GM19324 (cell line): ENCODE results near the gene UHRF1.

Experiments
- ATAC-seq: cut with Tn5 transposase; IDR thresholded peaks from one replicate; pipeline ENCODE4 v1.9.1; 2021; ENCODE audit warnings: mild to moderate bottlenecking, moderate library complexity; ENCODE audit not compliant: unreplicated experiment, low FRiP score

The UHRF1 gene

DNA sequence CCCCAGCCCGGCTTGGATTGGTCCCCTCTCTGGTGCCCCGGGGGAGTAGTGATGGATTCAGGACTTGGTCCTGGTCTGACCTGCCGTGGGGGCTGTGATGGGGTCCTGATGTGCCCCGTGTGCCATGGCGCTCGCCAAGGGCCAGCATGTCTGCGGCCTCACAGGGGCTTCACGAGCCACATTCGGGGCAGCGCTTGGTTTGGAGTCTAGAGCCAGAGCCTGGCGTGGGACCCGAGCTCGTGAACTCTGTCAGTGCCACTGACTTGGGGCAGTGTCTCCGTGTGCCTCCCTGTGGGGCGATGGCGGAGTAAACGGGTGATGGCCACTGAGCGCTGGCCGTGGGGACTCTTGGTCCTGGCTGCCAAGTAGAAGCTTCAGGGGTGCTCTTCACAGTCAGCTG lies 76.8 kb downstream of the UHRF1 start:
- ATAC-seq: no peak

DNA sequence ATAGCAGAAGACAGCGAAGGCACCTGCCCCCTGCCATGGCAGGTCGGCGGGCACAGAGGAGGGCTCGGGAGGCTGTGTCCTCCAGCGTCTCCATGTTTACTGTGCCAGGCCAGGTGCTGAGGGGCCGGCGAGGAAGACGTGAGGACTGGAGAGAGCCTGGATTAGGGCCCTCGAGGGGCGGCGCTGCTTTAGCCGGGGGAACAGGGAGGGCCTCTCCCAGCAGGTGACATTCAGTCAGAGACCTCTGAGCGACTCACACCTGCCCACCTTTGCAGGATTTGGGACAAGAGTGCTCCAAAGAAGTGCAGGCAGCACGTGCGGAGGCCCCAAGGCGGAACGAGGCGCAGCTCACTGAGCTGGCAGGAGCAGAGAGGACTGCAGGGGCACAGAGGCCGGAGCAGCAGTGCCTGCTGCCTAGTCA lies 77.2 kb downstream of the UHRF1 start:
- ATAC-seq: no peak

DNA sequence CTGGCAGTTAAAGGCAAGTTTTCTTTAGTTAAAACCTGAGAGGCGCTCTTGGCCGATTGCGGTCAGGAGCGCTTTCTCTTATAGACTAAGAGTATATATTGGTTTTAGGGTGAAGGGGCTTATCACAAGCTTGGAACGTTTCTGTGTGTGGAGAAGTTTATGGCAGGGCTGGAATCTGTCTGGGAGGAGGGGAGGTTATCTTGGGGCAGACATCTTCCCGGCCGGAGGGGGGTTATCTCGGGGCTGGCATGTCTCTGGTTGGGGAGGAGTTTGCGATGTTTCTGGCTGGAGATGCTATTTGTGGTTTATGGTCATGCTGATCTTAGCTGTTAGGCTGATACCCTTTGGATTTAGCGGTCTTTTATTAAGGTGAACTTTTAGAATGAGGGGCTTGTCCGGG lies 78.0 kb downstream of the UHRF1 start:
- no peak for ATAC-seq

DNA sequence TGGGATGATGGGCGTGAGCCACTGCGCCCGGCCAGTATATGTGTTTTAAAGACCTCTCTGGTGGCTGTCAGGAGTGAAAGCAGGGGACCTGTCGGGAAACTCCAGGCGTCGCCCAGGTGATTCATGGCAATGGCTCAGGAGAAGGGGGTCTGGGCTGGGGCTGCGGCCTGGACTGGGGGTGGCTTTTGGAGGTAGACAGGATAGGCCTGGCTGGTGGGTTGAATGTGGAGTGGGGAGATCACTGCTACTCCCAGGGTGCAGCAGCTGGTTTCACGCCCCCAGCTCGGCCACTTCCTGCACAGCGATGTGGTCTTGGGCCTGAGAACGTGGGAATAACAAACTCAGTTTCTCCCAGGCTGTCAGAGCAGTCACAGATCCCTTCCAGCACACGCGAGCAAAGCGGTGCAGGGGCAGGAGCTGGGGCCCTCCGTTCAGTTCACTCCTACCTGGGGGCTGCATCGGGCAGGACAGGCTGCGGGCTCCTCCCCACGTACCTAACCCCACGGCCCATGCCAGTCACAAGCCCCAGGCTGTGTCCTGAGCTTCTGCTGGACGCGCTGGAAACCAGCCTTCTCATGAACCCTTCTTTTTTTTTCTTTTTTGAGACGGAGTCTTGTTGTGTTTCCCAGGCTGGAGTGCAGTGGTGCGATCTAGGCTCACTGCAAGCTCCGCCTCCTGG lies 78.5 kb downstream of the UHRF1 start:
- ATAC-seq: no peak

DNA sequence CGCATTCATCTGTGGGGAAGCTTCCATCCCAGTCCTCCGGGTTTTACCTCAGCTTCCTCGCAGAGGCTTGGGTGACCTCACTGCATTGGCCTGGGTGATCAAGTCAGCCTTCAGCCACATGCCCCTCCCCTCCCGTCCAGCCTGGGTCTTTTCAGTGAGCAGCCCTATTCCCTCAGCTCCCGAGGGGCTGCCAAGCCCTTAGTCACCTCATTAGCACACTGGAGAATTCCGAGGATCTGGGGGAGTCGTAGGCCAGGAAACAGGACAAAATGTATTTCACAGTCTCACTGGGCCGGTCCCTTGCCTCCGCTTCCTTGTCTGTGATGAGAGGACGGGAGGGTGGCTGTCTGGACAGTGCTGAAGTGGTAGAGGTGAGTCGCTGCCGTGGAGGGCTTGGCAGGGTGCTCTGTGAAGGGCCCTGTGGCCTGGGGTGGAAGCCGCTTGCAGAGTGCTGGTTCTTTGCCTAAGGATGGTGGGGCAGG lies 79.5 kb downstream of the UHRF1 start:
- ATAC-seq: no peak

DNA sequence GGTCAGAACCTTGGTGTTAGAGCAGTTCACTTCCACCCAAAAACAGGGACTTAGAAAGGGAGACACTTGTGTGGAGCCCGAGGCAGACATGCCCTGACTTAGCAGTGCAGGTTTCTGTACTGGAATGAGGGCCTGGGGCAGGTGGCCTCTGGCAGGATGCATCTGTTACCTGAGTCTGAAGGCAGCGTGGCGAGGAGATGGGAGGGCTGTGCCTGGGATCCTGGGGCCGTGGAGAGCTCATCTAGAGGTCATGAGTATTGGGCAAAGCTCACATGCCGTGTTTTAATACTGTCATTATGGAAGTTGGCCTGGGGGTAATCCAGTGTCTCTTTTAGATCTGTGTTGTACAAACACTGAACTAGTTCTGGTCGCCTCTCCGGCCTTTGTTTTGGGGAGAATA lies 81.0 kb downstream of the UHRF1 start:
- ATAC-seq: no peak

DNA sequence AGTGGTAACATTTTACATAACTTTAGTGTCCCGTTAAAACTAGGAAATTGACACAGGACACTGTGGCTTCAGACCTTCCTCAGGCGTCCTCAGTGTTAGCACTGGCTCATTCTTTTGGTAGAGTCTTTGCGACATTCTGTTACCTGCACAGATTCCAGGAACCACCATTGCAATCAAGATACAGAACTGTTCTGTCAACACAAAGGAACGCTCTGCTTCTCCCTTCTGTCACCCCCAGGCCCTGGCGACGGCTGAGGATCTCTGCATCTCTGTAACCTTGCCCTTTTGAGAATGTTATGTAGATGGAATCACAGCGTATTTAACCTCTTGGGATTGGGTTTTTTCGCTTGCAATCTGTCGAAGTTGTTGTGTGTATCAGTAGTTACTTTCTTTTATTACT lies 82.2 kb downstream of the UHRF1 start:
- no peak for ATAC-seq

DNA sequence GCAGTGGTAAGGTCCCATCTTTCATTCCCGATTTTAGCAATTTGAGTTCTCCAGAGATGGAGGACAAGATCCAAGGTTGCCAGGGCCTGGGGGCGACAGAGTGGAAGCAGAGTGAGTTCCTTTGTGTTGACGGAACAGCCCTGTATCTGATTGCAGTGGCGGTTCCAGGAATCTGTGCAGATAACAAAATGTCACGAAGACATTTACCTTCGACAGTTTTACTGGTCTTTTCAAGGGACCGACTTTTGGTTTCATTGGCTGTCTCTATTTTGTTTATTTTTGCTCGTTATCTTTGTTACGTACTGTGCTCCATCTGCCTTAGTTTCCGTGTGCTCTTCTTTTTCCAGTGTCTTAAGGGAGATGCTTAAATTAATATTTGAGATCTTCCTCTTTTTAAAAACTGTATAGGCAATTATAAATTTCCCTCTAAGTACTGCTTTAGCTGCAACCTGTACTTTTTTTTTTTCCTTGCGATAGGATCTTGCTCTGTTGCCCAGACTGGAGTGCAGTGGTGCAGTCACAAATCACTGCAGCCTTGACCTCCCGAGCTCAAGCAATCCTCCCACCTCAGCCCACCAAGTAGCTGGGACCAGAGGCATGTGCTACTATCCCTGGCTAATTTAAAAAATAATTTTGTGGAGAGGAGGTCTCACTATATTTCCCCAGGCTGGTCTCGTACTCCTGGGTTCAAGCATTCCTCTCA lies 82.8 kb downstream of the UHRF1 start:
- no peak for ATAC-seq

DNA sequence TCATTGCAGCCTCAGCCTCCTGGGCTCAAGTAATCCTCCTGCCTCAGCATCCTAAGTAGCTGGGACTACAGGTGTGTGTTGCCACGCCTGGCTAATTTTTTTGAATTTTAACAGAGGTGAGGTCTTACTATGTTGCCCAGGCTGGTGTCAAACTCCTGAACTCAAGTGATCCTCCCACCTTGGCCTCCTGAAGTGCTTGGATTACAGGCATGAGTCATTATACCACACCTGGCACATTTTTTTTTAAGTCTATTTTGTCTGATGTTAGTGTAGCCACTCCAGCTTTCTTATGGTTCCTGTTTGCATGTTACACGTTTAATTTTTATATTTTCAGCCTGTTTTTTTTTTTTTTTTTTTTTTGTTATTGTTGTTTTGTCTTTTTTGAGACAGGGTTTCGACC lies 84.4 kb downstream of the UHRF1 start:
- no peak for ATAC-seq

DNA sequence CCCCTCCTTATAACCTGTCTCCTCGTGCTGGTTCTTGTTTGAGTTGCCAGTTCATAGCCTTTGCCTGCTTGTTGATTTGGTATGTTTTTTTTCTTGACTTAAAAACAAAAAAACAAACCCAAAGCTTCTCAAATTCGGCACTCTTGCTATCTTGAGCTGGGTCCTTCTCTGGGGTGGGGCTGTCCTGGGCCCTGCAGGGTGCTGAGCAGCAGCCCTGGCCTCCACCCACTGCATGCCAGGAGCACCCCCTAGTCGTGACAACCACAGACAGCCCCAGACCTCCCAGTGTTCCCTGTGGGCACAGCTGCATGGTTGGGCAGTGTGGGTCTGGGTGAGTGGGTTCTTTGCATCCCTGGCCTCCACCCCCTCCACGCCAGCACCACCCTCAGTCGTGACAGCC lies 87.4 kb downstream of the UHRF1 start:
- no peak for ATAC-seq

DNA sequence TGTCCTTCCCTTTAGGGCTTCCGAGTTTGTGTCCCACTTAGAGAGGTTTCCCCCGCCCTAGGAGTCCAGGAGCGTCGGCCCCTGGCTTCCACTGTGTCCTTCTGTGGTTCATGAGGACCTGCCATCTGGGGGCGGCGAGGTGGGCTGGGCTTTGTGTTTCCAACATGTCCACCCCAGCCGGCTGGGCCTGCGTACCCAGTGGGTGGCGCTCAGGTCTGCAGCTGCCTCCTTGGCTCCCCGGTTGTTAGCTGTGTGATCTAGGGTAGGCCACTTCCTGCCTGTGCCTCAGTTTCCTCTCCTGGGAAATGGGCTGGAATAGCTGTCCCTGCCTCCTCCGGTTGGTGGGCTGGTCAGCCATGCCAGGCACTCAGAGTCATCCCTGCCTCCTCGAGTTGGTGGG lies 88.0 kb downstream of the UHRF1 start:
- no peak for ATAC-seq

DNA sequence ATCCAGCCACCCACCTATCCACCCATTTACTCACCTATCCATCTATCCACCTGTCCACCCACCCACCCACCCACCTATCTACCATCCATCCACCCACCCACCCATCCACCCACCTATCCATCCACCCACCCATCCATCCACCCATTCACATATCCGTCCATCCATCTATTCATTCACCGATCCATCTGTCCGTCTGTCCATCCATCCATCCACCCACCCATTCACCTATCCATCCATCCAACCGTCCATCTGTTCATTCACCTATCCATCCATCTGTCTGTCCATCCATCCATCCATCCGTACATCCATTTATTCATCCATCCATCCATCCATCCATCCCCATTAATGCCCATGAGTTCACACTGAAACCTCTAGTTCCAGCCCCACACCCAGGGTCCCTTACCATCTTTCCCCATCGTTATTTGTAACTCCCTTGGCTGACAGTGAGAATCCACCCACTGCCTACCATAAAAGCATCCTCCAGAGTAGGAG lies 90.9 kb downstream of the UHRF1 start:
- ATAC-seq: no peak

DNA sequence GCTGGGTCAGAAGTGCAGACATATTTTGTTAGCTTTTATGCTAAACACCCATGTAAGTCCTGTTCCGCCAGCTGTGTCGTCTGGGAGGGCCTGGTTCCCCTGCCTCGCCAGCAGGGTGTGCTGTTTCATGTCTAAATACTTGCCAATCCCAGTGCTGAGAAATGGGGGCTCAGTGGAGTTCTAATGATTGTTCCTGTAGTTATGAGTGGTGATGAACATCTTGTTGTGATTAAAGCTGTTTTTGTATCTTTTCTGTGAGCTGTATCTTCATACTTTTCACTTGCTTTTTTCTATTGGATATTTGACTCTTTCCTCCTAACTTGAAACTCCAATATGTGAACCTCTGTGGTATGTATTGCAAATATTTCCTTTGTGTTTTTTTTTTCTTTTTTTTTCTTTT lies 92.3 kb downstream of the UHRF1 start:
- no peak for ATAC-seq

DNA sequence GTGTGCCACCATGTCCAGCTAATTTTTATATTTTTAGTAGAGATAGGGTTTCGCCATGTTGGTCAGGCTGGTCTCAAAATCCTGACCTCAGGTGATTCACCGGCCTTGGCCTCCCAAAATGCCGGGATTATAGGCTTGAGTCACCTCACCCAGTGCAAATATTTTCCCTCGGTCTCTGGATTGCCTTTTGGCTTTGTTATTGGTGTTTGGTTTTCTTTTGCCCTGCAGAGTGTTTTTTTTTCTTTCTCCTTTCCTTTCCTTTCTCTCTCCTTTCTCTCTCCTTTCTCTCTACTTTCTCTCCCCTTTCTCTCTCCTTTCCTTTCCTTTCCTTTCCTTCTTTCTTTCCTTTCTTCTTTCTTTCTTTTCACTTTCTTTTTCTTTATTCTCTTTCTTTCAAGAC lies 92.8 kb downstream of the UHRF1 start:
- no peak for ATAC-seq

DNA sequence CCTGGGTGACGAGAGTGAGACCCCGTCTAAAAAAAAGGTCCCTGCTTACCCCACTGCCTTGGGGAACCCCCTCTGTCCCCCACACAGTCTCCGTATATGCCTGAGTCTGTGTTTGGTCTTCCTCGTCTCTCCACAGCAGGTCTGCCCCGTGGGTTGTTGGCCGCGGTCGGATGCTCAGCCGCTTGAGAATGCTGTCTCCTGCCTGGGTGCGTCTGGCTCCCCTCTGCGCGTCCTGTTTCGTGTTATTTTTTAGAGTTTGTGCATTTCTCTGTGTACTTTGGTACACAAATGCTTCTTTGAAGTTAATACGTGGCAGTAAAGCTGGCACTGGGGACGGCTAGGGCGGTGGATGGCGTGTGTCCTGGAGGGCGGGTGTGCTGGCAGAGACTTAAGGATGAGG lies 94.5 kb downstream of the UHRF1 start:
- no peak for ATAC-seq

DNA sequence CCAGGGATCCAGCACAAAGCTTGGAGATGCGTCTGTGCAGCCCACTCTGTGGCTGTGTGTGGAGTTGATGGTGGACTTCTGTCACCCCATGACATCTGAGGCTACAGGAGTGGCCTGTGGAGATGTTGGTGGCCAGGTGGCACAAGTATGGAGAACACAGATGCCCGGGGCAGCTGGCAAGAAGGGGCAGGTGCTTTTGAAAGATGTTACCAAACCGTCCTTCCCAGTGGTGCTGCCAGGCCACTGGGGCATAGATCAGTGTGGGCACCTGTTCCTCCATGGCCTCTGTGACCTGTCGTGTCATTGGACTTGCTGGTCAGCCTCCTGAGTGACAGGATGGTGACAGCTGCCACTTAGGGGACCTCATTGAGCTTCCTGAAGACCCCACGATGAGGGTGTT lies 95.8 kb downstream of the UHRF1 start:
- ATAC-seq: no peak

DNA sequence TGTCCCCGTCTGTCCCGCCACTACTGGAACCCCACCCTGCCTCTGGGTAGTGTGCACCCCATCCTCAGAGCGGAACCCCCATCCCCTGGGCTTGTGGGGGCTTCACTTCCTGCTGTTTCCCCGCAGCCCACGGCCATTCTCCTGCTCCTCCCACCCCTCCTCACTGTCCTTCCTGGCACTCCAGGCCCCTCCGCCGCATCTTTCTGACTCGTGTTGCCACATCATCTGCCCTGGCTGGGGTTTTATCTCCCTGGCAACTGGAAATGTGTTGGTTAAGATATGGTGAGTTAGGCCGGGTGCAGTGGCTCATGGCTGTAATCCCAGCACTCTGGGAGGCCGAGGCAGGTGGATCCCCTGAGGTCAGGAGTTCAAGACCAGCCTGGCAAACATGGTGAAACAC lies 96.9 kb downstream of the UHRF1 start:
- no peak for ATAC-seq

DNA sequence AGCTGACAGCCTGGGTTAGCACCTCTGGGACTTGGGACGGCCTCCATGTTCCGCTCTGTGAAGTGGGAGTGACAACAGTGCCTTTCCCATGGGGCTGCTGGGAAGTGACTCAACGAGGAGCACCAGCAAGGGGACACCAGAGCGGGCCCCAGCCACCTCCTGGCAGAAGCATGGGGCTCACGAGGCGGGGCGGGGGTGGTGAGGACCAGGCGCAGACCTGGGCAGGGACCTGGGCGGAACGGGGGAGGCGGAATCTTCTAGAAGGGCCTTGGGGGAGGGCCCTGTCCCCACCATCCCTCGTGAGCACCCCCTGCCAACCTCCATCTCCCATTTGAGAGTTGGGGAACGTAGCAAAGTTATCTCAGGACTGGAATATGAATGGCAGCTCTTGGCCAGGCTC lies 97.5 kb downstream of the UHRF1 start:
- no peak for ATAC-seq
